ENCODE results near the gene LRRC55. TPM values are rescaled to one million over a fixed set of nuclear protein-coding genes. Genes with fewer than 3 reads are reported as not detected.

Gene LRRC55
- polyA plus RNA-seq (2013) = under 0.01 and 0.01 TPM in 2 replicates

GRCh38 chr11:57181678-57182305, at the start of gene LRRC55:
LRRC55 (plus strand) TSS chr11:57181953; CDS start chr11:57182023, 70 bp downstream.
- Histone ChIP-seq H4K91ac (ENCODE audit: low read depth, low read length) (no peak within 1 kb of the TSS), H3K36me3 (ENCODE audit: control insufficient read depth in 1 of 2, insufficient read depth in 2 of 2, low read length in 2 of 2) (no peaks in the 10 kb centered on the region), H4K8ac (ENCODE audit: low read depth, low read length) (no peak within 1 kb of the TSS), H3K4me2 (ENCODE audit: low read length) (no peak within 1 kb of the TSS), H2AFZ (ENCODE audit: insufficient read depth, low read length, poor library complexity) (no peak within 1 kb of the TSS), H3K79me1 (ENCODE audit: low read length) (no peaks in the 10 kb centered on the region), H2BK12ac (ENCODE audit: low read length) (no peak within 1 kb of the TSS), H2BK5ac (ENCODE audit: low read depth, low read length, poor library complexity) (no peak within 1 kb of the TSS), H3K27ac (ENCODE audit: low read depth, low read length) (no peak within 1 kb of the TSS), H3K9ac (ENCODE audit: low read length) (no peak within 1 kb of the TSS), H3K4me3 (ENCODE audit: low read depth, low read length) (no peak within 1 kb of the TSS), H2BK120ac (ENCODE audit: insufficient read depth, low read length, poor library complexity) (no peak within 1 kb of the TSS), H3K4ac (ENCODE audit: low read depth, low read length) (no peak within 1 kb of the TSS), H2AK5ac (ENCODE audit: low read length) (no peak within 1 kb of the TSS), H3K79me2 (ENCODE audit: control insufficient read depth, insufficient read depth, low read length, poor library complexity) (no peaks in the 10 kb centered on the region), H3K14ac (ENCODE audit: low read length) (no peak within 1 kb of the TSS), H3K23ac (ENCODE audit: low read length) (no peak within 1 kb of the TSS), H3K4me1 (ENCODE audit: control insufficient read depth in 1 of 2, insufficient read depth in 2 of 2, low read length in 2 of 2) (no peaks in the 10 kb centered on the region), H3K9me3 (ENCODE audit: insufficient read depth, low read depth, low read length) (peaks cover 4% of the 10 kb centered on the region), H3K27me3 (ENCODE audit: insufficient read depth, low read length) (peaks cover 14% of the 10 kb centered on the region), H3K18ac (ENCODE audit: low read length) (no peak within 1 kb of the TSS), H4K12ac (ENCODE audit: low read depth, low read length) (no peak within 1 kb of the TSS)
- no peak for DNase-seq
- no CpG with 5 or more reads among the region's 15 CpGs for WGBS (ENCODE audit: extremely low coverage, insufficient coverage, insufficient read length)

- H4K12ac ChIP-seq (ENCODE audit: low read depth, low read length) = no peak overlapping the region
- no peak overlapping the region for H2BK120ac ChIP-seq (ENCODE audit: insufficient read depth, low read length, poor library complexity)
- H2BK12ac ChIP-seq (ENCODE audit: low read length) = no peak overlapping the region
- H2BK5ac ChIP-seq (ENCODE audit: low read depth, low read length, poor library complexity) = no peak overlapping the region
- H4K8ac ChIP-seq (ENCODE audit: low read depth, low read length) = no peak overlapping the region
- no peak overlapping the region for H2AK5ac ChIP-seq (ENCODE audit: low read length)
- H3K18ac ChIP-seq (ENCODE audit: low read length) = no peak overlapping the region
- H3K79me1 ChIP-seq (ENCODE audit: low read length) = no peaks in the 10 kb centered on the region
- H3K9ac ChIP-seq (ENCODE audit: low read length) = no peak overlapping the region
- no peak overlapping the region for H3K23ac ChIP-seq (ENCODE audit: low read length)
- no peak overlapping the region for H3K4ac ChIP-seq (ENCODE audit: low read depth, low read length)
- no peak for DNase-seq
- H3K36me3 ChIP-seq (ENCODE audit: control insufficient read depth in 1 of 2, insufficient read depth in 2 of 2, low read length in 2 of 2) = no peaks in the 10 kb centered on the region
- no peak overlapping the region for H3K4me3 ChIP-seq (ENCODE audit: low read depth, low read length)
- no peak overlapping the region for H2AFZ ChIP-seq (ENCODE audit: insufficient read depth, low read length, poor library complexity)
- H3K4me2 ChIP-seq (ENCODE audit: low read length) = no peak overlapping the region
- no peaks in the 10 kb centered on the region for H3K79me2 ChIP-seq (ENCODE audit: control insufficient read depth, insufficient read depth, low read length, poor library complexity)
- H3K14ac ChIP-seq (ENCODE audit: low read length) = no peak overlapping the region
- no peaks in the 10 kb centered on the region for H3K4me1 ChIP-seq (ENCODE audit: control insufficient read depth in 1 of 2, insufficient read depth in 2 of 2, low read length in 2 of 2)
- no peaks in the 10 kb centered on the region for H3K27me3 ChIP-seq (ENCODE audit: insufficient read depth, low read length)
- no peak overlapping the region for H4K91ac ChIP-seq (ENCODE audit: low read depth, low read length)
- no CpG with 5 or more reads among the region's 3 CpGs for WGBS (ENCODE audit: extremely low coverage, insufficient coverage, insufficient read length)
- no peaks in the 10 kb centered on the region for H3K9me3 ChIP-seq (ENCODE audit: insufficient read depth, low read depth, low read length)
- no peak overlapping the region for H3K27ac ChIP-seq (ENCODE audit: low read depth, low read length)
These were observed 48.3 kb upstream of the LRRC55 start for GRCh38 chr11:57133366-57134038.

GRCh38 chr11:57134284-57134683, 47.5 kb upstream of the LRRC55 start:
- H2AK5ac ChIP-seq (ENCODE audit: low read length) = no peak overlapping the region
- no peak overlapping the region for H4K91ac ChIP-seq (ENCODE audit: low read depth, low read length)
- DNase-seq = no peak
- no peak overlapping the region for H3K4me2 ChIP-seq (ENCODE audit: low read length)
- H3K23ac ChIP-seq (ENCODE audit: low read length) = no peak overlapping the region
- no peak overlapping the region for H3K4me3 ChIP-seq (ENCODE audit: low read depth, low read length)
- H4K12ac ChIP-seq (ENCODE audit: low read depth, low read length) = no peak overlapping the region
- H3K18ac ChIP-seq (ENCODE audit: low read length) = no peak overlapping the region
- no peak overlapping the region for H2AFZ ChIP-seq (ENCODE audit: insufficient read depth, low read length, poor library complexity)
- no peaks in the 10 kb centered on the region for H3K79me2 ChIP-seq (ENCODE audit: control insufficient read depth, insufficient read depth, low read length, poor library complexity)
- no peaks in the 10 kb centered on the region for H3K27me3 ChIP-seq (ENCODE audit: insufficient read depth, low read length)
- H2BK120ac ChIP-seq (ENCODE audit: insufficient read depth, low read length, poor library complexity) = no peak overlapping the region
- no peak overlapping the region for H2BK12ac ChIP-seq (ENCODE audit: low read length)
- no peak overlapping the region for H3K27ac ChIP-seq (ENCODE audit: low read depth, low read length)
- H3K4me1 ChIP-seq (ENCODE audit: control insufficient read depth in 1 of 2, insufficient read depth in 2 of 2, low read length in 2 of 2) = no peaks in the 10 kb centered on the region
- no peaks in the 10 kb centered on the region for H3K9me3 ChIP-seq (ENCODE audit: insufficient read depth, low read depth, low read length)
- H3K9ac ChIP-seq (ENCODE audit: low read length) = no peak overlapping the region
- no CpG with 5 or more reads among the region's 1 CpG for WGBS (ENCODE audit: extremely low coverage, insufficient coverage, insufficient read length)
- no peak overlapping the region for H3K14ac ChIP-seq (ENCODE audit: low read length)
- no peaks in the 10 kb centered on the region for H3K36me3 ChIP-seq (ENCODE audit: control insufficient read depth in 1 of 2, insufficient read depth in 2 of 2, low read length in 2 of 2)
- H3K4ac ChIP-seq (ENCODE audit: low read depth, low read length) = no peak overlapping the region
- no peak overlapping the region for H4K8ac ChIP-seq (ENCODE audit: low read depth, low read length)
- no peak overlapping the region for H2BK5ac ChIP-seq (ENCODE audit: low read depth, low read length, poor library complexity)
- no peaks in the 10 kb centered on the region for H3K79me1 ChIP-seq (ENCODE audit: low read length)

- Histone ChIP-seq H3K14ac (ENCODE audit: low read length) (no peak overlapping the region), H4K12ac (ENCODE audit: low read depth, low read length) (no peak overlapping the region), H3K18ac (ENCODE audit: low read length) (no peak overlapping the region), H2BK5ac (ENCODE audit: low read depth, low read length, poor library complexity) (no peak overlapping the region), H3K4ac (ENCODE audit: low read depth, low read length) (no peak overlapping the region), H4K8ac (ENCODE audit: low read depth, low read length) (no peak overlapping the region), H3K27me3 (ENCODE audit: insufficient read depth, low read length) (no peaks in the 10 kb centered on the region), H2BK12ac (ENCODE audit: low read length) (no peak overlapping the region), H3K9me3 (ENCODE audit: insufficient read depth, low read depth, low read length) (no peaks in the 10 kb centered on the region), H3K23ac (ENCODE audit: low read length) (no peak overlapping the region), H3K4me3 (ENCODE audit: low read depth, low read length) (no peak overlapping the region), H2AK5ac (ENCODE audit: low read length) (no peak overlapping the region), H3K27ac (ENCODE audit: low read depth, low read length) (no peak overlapping the region), H2BK120ac (ENCODE audit: insufficient read depth, low read length, poor library complexity) (no peak overlapping the region), H3K79me1 (ENCODE audit: low read length) (no peaks in the 10 kb centered on the region), H3K79me2 (ENCODE audit: control insufficient read depth, insufficient read depth, low read length, poor library complexity) (no peaks in the 10 kb centered on the region), H2AFZ (ENCODE audit: insufficient read depth, low read length, poor library complexity) (no peak overlapping the region), H4K91ac (ENCODE audit: low read depth, low read length) (no peak overlapping the region), H3K9ac (ENCODE audit: low read length) (no peak overlapping the region), H3K4me1 (ENCODE audit: control insufficient read depth in 1 of 2, insufficient read depth in 2 of 2, low read length in 2 of 2) (no peaks in the 10 kb centered on the region), H3K4me2 (ENCODE audit: low read length) (no peak overlapping the region), H3K36me3 (ENCODE audit: control insufficient read depth in 1 of 2, insufficient read depth in 2 of 2, low read length in 2 of 2) (no peaks in the 10 kb centered on the region)
- WGBS (ENCODE audit: extremely low coverage, insufficient coverage, insufficient read length) = no CpG with 5 or more reads among the region's 3 CpGs
- DNase-seq = no peak
These were observed 46.6 kb upstream of the LRRC55 start for GRCh38 chr11:57135020-57135751.
